HCT116 (cell line): ENCODE results near the gene CSGALNACT2. TPM values are rescaled to one million over a fixed set of nuclear protein-coding genes. Genes with fewer than 3 reads are reported as not detected.

Source experiments
- ATAC-seq: fragments of 200-7000 bp; cut with Tn5 transposase; 2 replicates; pipeline ENCODE4 v1.9.1; 2020; ENCODE audit warnings: mild to moderate bottlenecking, moderate library complexity
- BruUV-seq: library from RNA; stranded (reverse); fragments of 400-500 nt; replicated peaks from 2 replicates; lab custom pipeline; 2021; lab: Mats Ljungman, UMichigan
- CTCF ChIA-PET: fragments of 300-600 bp; sonication (Branson Sonifier 250); formaldehyde crosslinking; loops from one replicate; lab custom pipeline; 2021; ENCODE audit warnings: antibody characterized with exemption; lab: Charles Lee
- POLR2A ChIA-PET: fragments of 300-600, 350-600 bp; sonication (Branson Sonifier 250); formaldehyde crosslinking; loops from one replicate; lab custom pipeline; 2021; ENCODE audit warnings: antibody characterized with exemption; lab: Charles Lee
- RAD21 ChIA-PET, 2 experiments: fragments of 300-600 bp; sonication (Branson Sonifier 250); formaldehyde crosslinking; loops; one replicate each; lab custom pipeline; 2023; ENCODE audit warnings: low total read pairs in 2 of 2; ENCODE audit not compliant: uncharacterized antibody in 2 of 2, unreplicated experiment in 2 of 2, low non-redundant PET in 1 of 2; lab: Charles Lee
- DNase-seq: peaks from one replicate; pipeline ENCODE4 v3.0.0-alpha.2; 2010; ENCODE audit warnings: low read depth, low spot score
- H2AFZ ChIP-seq: fragments of 200-600 bp; shearing (Covaris generic), sonication (generic); 2 replicates; pipeline ENCODE4 v1.6.1; 2017; ENCODE audit warnings: low read depth, mixed run types, mixed read lengths, antibody characterized with exemption, low read length; ENCODE audit not compliant: poor library complexity, severe bottlenecking
- H3K27ac ChIP-seq: 2 replicates; pipeline ENCODE4 v1.5.1; 2012; ENCODE audit warnings: low read depth, low read length
- H3K27me3 ChIP-seq: fragments of 200-600 bp; sonication (generic); 2 replicates; pipeline ENCODE4 v1.6.1; 2016; ENCODE audit warnings: mixed run types, low read length, mixed read lengths; ENCODE audit not compliant: insufficient read depth
- H3K36me3 ChIP-seq, 2 experiments: fragments of 200-500 bp in 1 of 2; fragments of 200-600 bp in 1 of 2; sonication (Bioruptor generic) in 1 of 2; sonication (generic) in 1 of 2; 2 replicates each; pipeline versions ENCODE4 v1.5.1 to v1.6.1; 2014 to 2016; ENCODE audit warnings: low read length in 2 of 2, inconsistent platforms in 1 of 2, mixed read lengths in 1 of 2, mixed run types in 1 of 2; ENCODE audit not compliant: insufficient read depth in 2 of 2, control insufficient read depth in 1 of 2
- H3K4me1 ChIP-seq, 2 experiments: fragments of 200-600 bp in 1 of 2; sonication (generic) in 1 of 2; 2 replicates each; pipeline versions ENCODE4 v1.5.1 to v1.6.1; 2012 to 2017; ENCODE audit warnings: low read length in 2 of 2, inconsistent platforms in 1 of 2, mild to moderate bottlenecking in 1 of 2, mixed read lengths in 1 of 2, mixed run types in 1 of 2, moderate library complexity in 1 of 2; ENCODE audit not compliant: insufficient read depth in 2 of 2, control insufficient read depth in 1 of 2
- H3K4me2 ChIP-seq: fragments of 200-600 bp; sonication (generic); 2 replicates; pipeline ENCODE4 v1.6.1; 2017; ENCODE audit warnings: mixed run types, low read length, mixed read lengths
- H3K4me3 ChIP-seq, 2 experiments: fragments of 200-600 bp in 1 of 2; sonication (generic) in 1 of 2; replicated peaks in 1 of 2; 2 replicates each; pipeline ENCODE4 v1.5.1; 2011 to 2016; ENCODE audit warnings: low read length in 2 of 2, control low read depth in 1 of 2, low read depth in 1 of 2, mild to moderate bottlenecking in 1 of 2, mixed read lengths in 1 of 2, mixed run types in 1 of 2
- H3K79me2 ChIP-seq: fragments of 200-600 bp; sonication (generic); 2 replicates; pipeline ENCODE4 v1.6.1; 2017; ENCODE audit warnings: mild to moderate bottlenecking, mixed run types, low read length, moderate library complexity, mixed read lengths; ENCODE audit not compliant: insufficient read depth
- H3K9ac ChIP-seq: fragments of 200-600 bp; sonication (generic); 2 replicates; pipeline ENCODE4 v1.6.1; 2016; ENCODE audit warnings: low read length, mixed read lengths
- H3K9me2 ChIP-seq: fragments of 200-600 bp; sonication (generic), shearing (Covaris generic); 2 replicates; pipeline ENCODE4 v1.6.1; 2017; ENCODE audit warnings: mixed run types, mild to moderate bottlenecking, moderate library complexity; ENCODE audit not compliant: insufficient read depth
- H3K9me3 ChIP-seq, 2 experiments: fragments of 200-500 bp in 1 of 2; fragments of 200-600 bp in 1 of 2; sonication (Bioruptor generic) in 1 of 2; sonication (generic) in 1 of 2; 2 replicates each; pipeline ENCODE4 v1.6.1; 2014 to 2017; ENCODE audit warnings: low read length in 2 of 2, mixed read lengths in 2 of 2, inconsistent platforms in 1 of 2, low read depth in 1 of 2, mild to moderate bottlenecking in 1 of 2, mixed run types in 1 of 2, moderate library complexity in 1 of 2; ENCODE audit not compliant: control insufficient read depth in 1 of 2, insufficient read depth in 1 of 2
- H4K20me1 ChIP-seq: fragments of 200-600 bp; sonication (generic), shearing (Covaris generic); 2 replicates; pipeline ENCODE4 v1.6.1; 2017; ENCODE audit warnings: mixed run types, mild to moderate bottlenecking, moderate library complexity; ENCODE audit not compliant: insufficient read depth
- CBX3 ChIP-seq: IDR thresholded peaks from 2 replicates; pipeline ENCODE4 v1.6.1; 2012; ENCODE audit warnings: low read depth
- CEBPB ChIP-seq: IDR thresholded peaks from 2 replicates; pipeline ENCODE4 v1.6.1; 2012; ENCODE audit warnings: low read depth
- EGR1 ChIP-seq: IDR thresholded peaks from 2 replicates; pipeline ENCODE4 v1.6.1; 2012; ENCODE audit warnings: low read depth
- ELF1 ChIP-seq: IDR thresholded peaks from 2 replicates; pipeline ENCODE4 v1.6.1; 2012; ENCODE audit warnings: low read depth, borderline replicate concordance
- FOSL1 ChIP-seq: IDR thresholded peaks from 2 replicates; pipeline ENCODE4 v1.6.1; 2012; ENCODE audit warnings: low read depth
- JUND ChIP-seq: IDR thresholded peaks from 2 replicates; pipeline ENCODE4 v1.6.1; 2012
- POLR2A ChIP-seq: IDR thresholded peaks from 2 replicates; pipeline ENCODE4 v1.7.0; 2011; ENCODE audit warnings: borderline replicate concordance; ENCODE audit not compliant: insufficient read depth, insufficient read length; ENCODE audit errors: extremely low read depth
- POLR2AphosphoS5 ChIP-seq: IDR thresholded peaks from 2 replicates; pipeline ENCODE4 v1.6.1; 2011; ENCODE audit warnings: mild to moderate bottlenecking, low read depth, low read length, moderate library complexity
- RAD21 ChIP-seq: IDR thresholded peaks from 2 replicates; pipeline ENCODE4 v1.6.1; 2012; ENCODE audit warnings: low read depth, mild to moderate bottlenecking
- SIN3A ChIP-seq: IDR thresholded peaks from 2 replicates; pipeline ENCODE4 v1.6.1; 2012; ENCODE audit warnings: low read depth
- SP1 ChIP-seq: IDR thresholded peaks from 2 replicates; pipeline ENCODE4 v1.6.1; 2012; ENCODE audit warnings: low read depth
- ZFX ChIP-seq: fragments of 450-650 bp; IDR thresholded peaks from 2 replicates; pipeline ENCODE4 v1.6.1; 2017
- intact Hi-C: fragments of 100-400 bp; cut with micrococcal nuclease; formaldehyde crosslinking; loops from 2 replicates; pipeline ENCODE4 v1.10.0; 2022
- total RNA-seq: library from RNA; stranded (reverse); gene quantifications from one replicate; pipeline ENCODE4 v1.2.1, GENCODE V29; 2021; ENCODE audit not compliant: unreplicated experiment
- TF ChIP-seq, protein P1 (sequence below): IDR thresholded peaks from 2 replicates; pipeline ENCODE4 v1.6.1; 2012
- TF ChIP-seq, protein P2 (sequence below), 3 experiments: fragments of 200-600 bp in 1 of 3; sonication (generic) in 1 of 3; IDR thresholded peaks in 2 of 3; conservative IDR thresholded peaks in 1 of 3; 2 replicates each; pipeline ENCODE4 v1.5.1; 2012 to 2017; ENCODE audit warnings: low read depth in 2 of 3, low read length in 2 of 3, antibody characterized with exemption in 1 of 3, borderline replicate concordance in 1 of 3, control low read depth in 1 of 3, mild to moderate bottlenecking in 1 of 3, mixed read lengths in 1 of 3, mixed run types in 1 of 3, moderate library complexity in 1 of 3; ENCODE audit not compliant: insufficient read depth in 1 of 3
- TF ChIP-seq, protein P3 (sequence below): IDR thresholded peaks from 2 replicates; pipeline ENCODE4 v1.6.1; 2012; ENCODE audit warnings: low read depth

The CSGALNACT2 gene
- total RNA-seq, 1 experiment from 2014 or later: 9.9 TPM

DNA sequence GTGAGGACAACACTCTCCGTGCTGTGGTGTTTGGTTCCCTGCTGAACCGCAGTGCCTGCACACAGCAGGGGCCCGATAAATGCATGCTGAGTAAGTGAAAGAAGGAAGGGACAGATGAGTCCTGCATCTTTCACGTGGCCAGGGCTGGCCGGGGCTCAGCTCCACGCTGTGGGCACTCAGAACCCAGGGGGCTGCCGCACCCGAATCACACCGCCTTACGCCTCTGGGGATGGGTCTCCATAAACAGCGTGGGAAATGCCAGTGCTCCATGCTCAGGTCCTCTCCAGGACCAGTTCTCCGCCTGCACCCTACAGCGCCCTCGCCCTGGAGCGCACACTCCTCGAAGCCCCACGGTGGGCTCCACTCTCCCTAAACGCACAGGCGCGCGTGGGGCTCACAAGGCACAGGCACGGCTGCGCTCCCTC, 90.5 kb downstream of the CSGALNACT2 start:
- Histone ChIP-seq H3K27ac (peak overlapping the region; percentile 23; the same call in 1 of the 2 replicates), H3K4me1 (peaks cover 6 to 15% of the 10 kb centered on the region in 2 experiments; a peak in 2 of 4 replicates), H3K9ac (peak overlapping the region; percentile 51), H3K36me3 (no peaks in the 10 kb centered on the region), H3K27me3 (no peaks in the 10 kb centered on the region), H3K4me3 (peak overlapping the region; percentile 48 to 65), H2AFZ (peak overlapping the region; percentile 27), H3K9me3 (no peaks in the 10 kb centered on the region), H3K79me2 (no peaks in the 10 kb centered on the region), H4K20me1 (no peaks in the 10 kb centered on the region), H3K4me2 (peak overlapping the region; percentile 89), H3K9me2 (no peaks in the 10 kb centered on the region)
- intact Hi-C loops: no loop called here
- no peak for ATAC-seq
- TF ChIP-seq POLR2A: no peak
- no peak for TF ChIP-seq SIN3A
- TF ChIP-seq, protein P1, sequence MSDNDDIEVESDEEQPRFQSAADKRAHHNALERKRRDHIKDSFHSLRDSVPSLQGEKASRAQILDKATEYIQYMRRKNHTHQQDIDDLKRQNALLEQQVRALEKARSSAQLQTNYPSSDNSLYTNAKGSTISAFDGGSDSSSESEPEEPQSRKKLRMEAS: no peak
- TF ChIP-seq, protein P2, sequence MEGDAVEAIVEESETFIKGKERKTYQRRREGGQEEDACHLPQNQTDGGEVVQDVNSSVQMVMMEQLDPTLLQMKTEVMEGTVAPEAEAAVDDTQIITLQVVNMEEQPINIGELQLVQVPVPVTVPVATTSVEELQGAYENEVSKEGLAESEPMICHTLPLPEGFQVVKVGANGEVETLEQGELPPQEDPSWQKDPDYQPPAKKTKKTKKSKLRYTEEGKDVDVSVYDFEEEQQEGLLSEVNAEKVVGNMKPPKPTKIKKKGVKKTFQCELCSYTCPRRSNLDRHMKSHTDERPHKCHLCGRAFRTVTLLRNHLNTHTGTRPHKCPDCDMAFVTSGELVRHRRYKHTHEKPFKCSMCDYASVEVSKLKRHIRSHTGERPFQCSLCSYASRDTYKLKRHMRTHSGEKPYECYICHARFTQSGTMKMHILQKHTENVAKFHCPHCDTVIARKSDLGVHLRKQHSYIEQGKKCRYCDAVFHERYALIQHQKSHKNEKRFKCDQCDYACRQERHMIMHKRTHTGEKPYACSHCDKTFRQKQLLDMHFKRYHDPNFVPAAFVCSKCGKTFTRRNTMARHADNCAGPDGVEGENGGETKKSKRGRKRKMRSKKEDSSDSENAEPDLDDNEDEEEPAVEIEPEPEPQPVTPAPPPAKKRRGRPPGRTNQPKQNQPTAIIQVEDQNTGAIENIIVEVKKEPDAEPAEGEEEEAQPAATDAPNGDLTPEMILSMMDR (IDR thresholded peaks at IDR 0.05 in 2 of 3, conservative IDR thresholded peaks at IDR 0.05 in 1 of 3; ENCODE audit: borderline replicate concordance in 1 of 3, insufficient read depth in 1 of 3, low read depth in 2 of 3, low read length in 2 of 3): no peak
- no peak for TF ChIP-seq POLR2AphosphoS5
- TF ChIP-seq CEBPB: no peak
- TF ChIP-seq RAD21: no peak
- TF ChIP-seq ZFX: no peak
- no peak for TF ChIP-seq SP1
- TF ChIP-seq EGR1: no peak
- no peak for TF ChIP-seq ELF1
- no peak for TF ChIP-seq CBX3
- TF ChIP-seq, protein P3, sequence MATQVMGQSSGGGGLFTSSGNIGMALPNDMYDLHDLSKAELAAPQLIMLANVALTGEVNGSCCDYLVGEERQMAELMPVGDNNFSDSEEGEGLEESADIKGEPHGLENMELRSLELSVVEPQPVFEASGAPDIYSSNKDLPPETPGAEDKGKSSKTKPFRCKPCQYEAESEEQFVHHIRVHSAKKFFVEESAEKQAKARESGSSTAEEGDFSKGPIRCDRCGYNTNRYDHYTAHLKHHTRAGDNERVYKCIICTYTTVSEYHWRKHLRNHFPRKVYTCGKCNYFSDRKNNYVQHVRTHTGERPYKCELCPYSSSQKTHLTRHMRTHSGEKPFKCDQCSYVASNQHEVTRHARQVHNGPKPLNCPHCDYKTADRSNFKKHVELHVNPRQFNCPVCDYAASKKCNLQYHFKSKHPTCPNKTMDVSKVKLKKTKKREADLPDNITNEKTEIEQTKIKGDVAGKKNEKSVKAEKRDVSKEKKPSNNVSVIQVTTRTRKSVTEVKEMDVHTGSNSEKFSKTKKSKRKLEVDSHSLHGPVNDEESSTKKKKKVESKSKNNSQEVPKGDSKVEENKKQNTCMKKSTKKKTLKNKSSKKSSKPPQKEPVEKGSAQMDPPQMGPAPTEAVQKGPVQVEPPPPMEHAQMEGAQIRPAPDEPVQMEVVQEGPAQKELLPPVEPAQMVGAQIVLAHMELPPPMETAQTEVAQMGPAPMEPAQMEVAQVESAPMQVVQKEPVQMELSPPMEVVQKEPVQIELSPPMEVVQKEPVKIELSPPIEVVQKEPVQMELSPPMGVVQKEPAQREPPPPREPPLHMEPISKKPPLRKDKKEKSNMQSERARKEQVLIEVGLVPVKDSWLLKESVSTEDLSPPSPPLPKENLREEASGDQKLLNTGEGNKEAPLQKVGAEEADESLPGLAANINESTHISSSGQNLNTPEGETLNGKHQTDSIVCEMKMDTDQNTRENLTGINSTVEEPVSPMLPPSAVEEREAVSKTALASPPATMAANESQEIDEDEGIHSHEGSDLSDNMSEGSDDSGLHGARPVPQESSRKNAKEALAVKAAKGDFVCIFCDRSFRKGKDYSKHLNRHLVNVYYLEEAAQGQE: no peak
- TF ChIP-seq FOSL1: no peak
- no peak for TF ChIP-seq JUND
- ChIA-PET POLR2A (no interaction called here), RAD21 (no interaction called here), CTCF (no interaction called here)
- DNase-seq: no peak
- BruUV-seq: no TSS peak
